Glomerular visceral epithelial cell (primary cell): ENCODE measurements around the gene CCT7.

Source experiments
- DNase-seq: peaks from one replicate; pipeline ENCODE4 v3.0.0-alpha.2; 2016; ENCODE audit errors: extremely low spot score

Gene CCT7

DNA sequence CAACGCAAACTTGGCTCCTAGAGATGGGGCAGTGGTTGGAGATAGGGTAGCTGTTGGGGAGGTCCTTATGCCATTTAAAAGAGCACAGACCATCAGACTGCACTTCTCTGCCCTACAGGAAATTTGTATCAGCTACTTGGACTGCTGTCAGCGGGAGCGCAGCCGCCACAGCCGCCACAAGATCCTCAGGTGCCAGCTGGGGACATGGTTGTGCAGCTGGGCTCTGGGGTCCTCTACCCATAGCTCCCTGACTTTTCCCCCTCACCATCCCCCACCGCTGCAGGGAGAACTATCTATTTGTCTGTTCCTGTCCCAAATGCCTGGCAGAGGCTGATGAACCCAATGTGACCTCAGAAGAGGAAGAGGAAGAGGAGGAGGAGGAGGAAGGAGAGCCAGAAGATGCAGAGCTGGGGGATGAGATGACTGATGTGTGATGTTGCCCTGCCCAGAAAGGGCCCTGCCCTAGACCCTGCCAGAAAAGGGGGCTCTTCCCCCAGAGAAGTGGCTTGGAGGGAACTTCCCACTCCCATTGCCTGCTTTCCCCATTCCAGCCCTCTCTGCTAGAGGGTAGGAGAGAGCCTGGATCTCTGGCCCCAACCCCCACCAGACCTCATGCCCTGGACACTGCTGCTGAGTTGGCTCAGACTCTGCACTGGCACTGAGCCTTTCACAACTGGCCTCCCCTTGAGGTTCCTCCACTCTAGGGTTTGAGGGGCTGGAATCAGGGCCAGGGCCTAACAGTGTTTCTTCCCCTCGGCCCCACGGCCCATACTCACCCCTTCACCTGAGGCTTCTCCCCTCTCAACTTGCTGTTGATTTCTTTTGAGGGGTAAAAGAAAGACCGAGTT, 8.4 kb upstream of the CCT7 start:
- no peak for DNase-seq

DNA sequence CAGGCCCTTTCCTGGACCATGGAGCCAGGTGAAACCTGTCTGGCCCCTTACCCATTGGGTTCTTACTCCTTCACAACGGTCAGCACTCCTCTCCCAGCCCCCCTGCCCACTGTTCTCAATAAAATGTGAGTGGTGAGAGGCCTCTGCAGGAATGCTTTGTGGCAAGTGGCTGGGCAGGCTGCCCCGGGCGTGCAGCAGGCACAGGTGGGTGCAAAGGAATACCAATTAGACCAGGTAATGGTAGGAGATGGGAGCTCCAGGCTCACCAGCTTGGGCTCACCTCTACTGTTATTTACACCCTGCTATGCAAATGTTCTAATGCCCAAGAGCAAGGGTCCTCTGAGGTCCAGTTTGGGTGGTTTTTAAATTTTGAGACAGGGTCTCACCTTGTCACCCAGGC, 7.0 kb upstream of the CCT7 start:
- DNase-seq = no peak

DNA sequence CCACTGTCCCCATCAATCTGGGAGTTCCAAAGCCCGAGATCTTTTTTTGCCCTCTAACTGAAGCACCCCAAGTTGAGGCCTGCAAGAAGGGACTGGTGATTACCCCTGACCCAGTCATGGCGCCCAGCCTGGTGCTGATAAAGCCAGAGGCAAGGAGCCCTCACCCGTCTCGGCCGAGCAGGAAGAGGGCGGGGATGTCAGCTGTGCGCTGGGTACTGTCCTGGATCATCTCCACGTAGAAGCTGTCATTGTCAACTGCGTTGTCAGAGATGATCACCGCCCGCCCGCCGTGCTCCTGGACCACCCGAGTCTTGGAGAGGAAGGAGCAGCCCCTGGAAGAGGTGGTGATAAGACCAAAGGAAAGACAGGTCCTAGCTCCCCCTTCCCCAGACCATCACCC, 5.5 kb upstream of the CCT7 start:
- DNase-seq = no peak

DNA sequence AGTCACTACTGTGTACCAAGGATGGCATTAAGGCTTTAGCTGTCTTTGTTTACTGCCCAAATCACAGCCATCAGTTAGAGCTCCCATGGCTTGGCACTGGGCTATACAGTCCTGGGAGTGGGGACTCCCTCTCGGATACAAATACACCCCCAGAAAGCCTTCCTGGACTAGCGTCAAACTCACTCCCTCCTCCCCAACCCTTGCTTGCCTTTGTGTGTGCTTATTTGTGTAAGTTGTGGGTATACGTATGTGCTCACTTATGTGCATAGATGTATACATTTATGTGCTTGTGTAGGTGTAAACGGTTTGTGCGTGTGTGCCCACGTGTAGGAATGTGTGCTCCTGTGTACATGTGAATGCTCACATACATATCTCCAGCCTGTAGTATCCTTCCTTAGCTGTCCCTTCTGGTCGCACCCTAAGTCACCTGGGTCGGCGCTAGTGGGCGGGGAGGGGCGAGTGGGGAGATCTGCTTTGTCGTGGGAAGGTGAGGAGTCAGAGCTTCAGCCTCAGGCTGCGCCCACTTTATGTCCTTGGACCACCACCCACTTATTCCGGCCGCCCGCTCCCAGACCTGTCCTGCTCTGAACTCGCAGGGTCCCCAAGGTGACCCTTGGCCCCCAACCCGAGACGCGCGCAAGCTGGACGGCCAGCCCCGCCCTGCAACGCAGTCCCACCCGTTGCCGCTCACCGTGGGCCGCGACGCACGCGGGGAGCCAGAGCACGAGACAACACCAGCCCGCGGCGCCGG, 1.5 kb upstream of the CCT7 start:
- DNase-seq = no peak

DNA sequence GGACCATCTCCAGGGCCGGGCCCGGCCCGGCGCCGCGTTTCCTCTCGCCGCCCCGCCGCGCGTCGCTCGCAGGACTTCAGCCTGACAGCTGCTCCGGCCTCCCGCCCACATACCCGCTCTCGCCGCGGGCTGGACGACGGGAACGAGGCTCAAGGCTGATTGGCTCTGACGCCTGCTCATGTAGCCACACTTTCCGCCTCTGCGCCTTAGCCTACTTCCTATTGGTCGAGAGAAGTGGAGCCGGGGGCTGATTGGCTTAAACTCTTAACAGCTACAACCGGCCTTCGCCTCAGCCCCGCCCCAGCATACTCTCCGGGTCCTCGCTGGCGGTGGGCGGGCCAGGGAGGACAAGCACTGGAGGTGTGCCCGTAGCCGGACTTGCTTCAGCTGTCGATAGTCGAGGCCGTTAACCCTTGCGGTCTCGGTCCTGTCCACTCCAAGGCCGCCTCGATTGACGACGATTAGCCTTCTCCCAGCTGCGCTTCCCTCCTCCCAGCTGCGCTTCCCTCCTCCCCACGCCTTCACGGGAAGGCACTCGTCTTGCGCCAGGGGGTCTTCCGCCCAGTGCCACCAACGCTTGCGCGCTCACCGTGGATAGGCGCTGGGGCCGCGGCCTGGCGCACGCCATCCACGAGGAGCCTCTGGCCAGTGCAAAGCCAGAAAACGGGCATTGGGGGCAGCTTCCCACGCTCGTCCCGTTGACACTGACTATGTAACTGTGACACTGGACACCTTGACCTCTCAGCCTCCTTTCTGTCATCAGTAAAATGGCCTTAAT, 765 bp upstream of the CCT7 start, which contains the start of gene PRADC1:
TSS of gene PRADC1 (minus strand) at position 86 of the 778 bp plus-strand sequence. CDS start at position 7, 79 bp downstream.
- peak; percentile 98 for DNase-seq

DNA sequence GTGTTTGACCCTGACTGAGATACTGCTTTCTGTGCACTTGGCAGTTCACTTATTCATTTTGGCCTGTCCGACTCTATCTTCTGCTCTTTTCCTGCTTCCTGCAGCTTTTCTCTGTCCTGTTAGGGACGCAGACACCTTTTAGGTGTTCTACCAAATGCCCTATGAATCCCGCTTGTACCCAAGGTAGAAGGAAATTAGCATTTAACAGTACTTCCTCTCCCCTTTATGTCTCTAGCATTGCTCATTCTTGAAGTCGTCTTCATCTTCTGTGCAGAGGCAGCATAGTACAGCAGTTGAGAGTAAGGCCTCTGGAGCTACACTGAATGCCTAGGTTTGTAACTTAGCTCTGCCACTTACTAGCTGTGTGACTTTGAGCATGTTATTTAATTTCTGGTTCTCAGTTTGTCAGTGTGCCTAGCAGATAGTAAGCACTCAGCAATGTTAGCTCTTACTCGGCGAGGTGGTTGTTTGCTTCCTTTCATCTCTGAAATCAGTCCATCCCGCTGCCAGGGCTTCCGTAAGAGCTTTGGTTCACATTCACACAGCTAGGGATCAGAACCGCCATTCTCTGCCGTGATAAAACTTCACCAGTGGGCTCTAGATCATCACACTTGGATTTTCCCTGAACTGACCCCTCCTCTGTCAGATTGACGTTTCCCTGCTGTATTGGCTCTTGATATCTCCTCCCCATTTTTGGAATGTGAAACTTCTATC, 1.4 kb downstream of the CCT7 start:
- DNase-seq = no peak

DNA sequence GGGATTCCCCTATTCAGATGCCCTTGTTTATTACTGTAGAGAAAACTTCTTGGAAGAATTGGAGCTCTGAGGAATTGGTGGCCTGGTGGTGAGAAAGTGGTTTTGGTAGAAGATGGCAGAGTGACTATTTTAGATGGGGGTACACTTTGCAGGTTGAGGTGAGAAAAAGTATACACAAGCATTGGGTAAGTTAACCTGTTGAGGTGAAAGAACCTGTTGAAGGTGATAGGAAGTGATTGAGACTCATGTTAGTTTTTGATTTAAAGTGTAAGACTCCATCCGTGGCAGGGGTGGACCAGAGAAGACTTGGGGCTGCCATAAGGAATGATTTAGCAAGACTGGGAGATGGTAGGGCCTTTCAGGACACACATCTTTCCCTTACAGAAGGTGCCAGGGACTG, 3.1 kb downstream of the CCT7 start:
- no peak for DNase-seq

DNA sequence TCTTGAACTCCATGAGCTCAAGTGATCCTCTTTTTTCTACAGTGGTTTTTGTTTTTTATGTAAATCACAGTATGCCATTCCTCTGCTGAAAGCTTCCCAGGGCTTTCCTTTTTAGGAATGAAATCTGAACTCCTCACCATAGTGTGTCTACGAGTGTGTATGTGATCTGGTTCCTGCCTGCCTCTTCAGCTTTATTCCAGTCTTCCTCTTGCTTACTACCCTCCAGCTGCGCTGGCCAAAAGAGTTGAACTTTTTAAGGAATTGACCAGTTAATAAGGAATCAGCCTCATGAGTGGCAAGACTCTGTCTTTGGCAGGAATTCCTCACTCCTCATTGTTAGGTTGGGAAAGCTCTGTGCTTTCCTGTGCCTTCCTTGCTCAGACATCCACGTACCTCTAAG, 4.0 kb downstream of the CCT7 start:
- DNase-seq = no peak

DNA sequence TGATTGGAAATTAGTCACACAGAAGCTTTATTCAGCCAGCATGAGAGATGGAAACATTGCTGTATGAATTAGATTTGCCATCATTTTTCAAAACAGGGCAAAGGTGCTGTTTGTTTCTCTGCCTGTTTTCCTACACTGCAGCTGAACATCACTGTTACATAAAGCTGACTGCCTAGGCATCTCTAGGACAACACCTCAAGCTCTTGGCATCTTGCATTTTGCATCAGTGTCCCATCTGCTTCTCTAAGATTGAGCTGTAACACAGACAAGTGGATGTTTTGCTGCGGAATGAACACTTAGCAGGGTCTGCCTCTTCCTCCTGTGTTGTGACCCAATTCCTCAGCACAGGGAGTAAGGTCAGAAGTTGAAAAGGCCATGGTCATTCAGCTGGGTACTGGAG, 4.9 kb downstream of the CCT7 start:
- no peak for DNase-seq

DNA sequence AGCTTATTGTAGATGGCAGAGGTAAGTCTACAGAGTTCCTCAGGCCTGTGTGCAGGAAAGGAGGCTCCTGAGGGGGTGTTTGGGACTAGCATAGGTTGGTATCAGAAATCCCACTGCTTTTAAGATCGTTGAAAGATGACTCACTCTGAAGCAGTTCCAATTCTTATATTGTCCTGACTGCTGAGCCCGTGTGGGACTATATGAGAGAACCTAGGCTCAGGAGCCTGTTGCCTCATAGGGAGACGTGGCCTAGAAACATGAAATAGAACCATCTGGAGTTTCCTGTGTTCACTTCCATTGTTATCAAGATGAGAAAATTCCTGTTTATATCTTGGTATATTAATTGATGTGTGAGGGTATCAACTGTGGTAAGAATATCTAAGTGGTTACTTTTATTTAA, 5.7 kb downstream of the CCT7 start:
- no peak for DNase-seq

DNA sequence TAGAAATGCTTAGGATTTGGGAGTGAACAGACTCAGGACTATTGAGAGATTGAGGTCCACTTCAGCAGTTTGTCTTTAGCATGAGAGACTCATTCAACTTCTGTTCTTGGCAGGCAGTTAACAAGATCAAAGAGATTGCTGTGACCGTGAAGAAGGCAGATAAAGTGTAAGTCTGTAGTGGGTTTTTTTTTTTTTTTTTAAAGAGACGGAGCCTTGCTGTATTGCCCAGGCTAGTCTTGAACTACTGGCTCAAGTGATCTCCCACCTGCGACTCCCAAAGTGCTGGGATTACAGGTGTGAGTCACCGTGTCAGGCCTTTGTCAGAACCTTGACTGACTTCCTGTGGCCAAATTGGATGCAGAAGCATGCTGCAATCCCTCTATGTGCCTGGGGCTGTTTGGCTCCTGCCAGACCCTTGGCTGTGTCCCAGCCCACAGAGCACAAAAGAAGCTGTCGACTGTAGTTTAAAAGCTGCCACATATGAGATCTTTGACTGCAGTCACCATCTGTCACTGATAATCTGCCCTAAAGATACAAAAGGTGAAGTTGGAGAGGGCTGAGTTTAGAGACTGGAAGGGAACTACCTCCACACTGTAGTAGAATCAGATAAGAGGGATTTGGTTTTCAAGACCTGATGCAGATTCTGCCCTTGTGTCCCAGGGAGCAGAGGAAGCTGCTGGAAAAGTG, 9.9 kb downstream of the CCT7 start:
- no peak for DNase-seq

DNA sequence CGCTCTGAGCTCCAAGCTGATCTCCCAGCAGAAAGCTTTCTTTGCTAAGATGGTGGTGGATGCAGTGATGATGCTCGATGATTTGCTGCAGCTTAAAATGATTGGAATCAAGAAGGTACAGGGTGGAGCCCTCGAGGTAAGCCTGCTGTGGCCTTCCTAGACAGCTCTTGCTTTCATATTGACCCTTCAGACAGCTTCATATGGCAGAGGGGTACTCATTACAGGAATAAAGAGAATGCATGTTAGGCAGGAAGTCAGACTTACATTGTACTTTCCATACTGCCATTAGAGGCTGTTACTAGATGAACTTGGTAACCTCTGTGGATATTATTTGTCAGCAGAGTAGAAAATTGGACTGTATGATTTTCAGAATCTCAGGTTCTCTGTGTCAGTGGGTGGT, 10.5 kb downstream of the CCT7 start:
- no peak for DNase-seq

DNA sequence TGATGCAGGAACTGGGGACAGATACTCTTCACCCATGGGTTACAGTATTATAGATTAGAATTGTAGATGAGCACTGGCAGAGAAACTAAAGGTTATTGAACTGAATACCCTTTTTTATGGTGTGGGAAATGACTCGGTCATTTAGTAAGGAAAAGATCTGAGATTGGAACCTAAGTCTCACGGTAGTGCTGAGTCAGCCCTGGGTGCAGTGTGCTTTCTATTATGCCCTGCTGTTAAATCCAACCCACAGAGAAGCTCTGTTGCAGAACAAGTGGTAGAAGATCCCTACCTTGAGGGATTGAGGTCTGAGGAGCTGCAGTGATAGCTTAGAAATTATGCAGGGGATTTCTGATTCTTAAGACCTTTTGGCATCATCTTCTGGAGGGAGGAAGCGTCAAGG, 12.7 kb downstream of the CCT7 start:
- DNase-seq = no peak

DNA sequence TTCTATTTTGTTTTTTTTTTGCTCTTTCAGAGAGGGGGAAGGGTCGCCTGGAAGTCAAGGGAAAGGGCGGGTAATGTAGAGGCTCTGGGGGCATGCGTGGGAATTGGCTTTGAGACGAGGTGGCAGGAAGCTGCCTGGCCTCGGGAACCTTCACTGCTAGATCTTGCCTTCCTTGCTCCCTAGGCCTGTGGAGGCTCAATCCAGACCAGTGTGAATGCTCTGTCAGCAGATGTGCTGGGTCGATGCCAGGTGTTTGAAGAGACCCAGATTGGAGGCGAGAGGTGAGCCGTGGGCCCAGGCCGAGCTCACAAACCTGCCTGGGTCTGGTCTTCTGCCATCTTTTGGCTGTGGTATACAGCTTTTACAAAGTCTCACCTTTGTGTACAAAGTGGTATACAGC, 15.5 kb downstream of the CCT7 start:
- no peak for DNase-seq

DNA sequence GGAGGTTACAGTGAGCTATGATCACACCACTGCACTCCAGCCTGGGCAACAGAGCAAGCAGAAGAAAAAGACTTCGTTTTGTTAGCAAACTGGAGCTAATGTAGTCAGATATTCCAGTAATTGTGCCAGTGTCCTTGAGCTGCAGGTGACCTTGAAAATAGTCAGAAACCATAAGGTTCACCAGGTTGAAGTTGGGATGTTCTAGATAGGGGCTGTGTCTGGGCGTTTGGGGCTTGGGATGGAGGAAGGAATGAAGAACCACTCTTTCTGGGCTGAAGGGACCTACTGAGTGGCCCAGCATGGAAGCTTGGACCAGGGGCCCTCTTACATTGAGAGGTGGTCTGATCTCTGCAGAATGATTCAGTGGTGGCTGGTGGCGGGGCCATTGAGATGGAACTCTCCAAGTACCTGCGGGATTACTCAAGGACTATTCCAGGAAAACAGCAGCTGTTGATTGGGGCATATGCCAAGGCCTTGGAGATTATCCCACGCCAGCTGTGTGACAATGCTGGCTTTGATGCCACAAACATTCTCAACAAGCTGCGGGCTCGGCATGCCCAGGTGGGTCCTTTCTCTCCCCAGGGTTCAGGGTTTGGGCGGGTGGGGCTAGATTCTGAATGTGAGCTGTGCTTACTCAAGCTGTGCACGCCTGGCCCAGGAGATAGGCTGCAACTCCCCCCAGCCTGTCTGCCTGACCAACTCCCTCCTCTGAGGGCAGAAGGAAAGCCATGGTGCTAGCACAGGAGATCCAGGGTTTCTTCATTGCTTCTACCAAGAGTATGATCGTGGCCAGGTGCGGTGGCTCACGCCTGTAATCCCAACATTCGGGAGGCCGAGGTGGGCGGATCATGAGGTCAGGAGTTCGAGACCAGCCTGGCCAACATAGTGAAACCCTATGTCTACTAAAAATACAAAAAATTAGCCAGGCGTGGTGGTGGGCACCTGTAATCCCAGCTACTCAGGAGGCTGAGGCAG, 17.1 kb downstream of the CCT7 start:
- DNase-seq = no peak

DNA sequence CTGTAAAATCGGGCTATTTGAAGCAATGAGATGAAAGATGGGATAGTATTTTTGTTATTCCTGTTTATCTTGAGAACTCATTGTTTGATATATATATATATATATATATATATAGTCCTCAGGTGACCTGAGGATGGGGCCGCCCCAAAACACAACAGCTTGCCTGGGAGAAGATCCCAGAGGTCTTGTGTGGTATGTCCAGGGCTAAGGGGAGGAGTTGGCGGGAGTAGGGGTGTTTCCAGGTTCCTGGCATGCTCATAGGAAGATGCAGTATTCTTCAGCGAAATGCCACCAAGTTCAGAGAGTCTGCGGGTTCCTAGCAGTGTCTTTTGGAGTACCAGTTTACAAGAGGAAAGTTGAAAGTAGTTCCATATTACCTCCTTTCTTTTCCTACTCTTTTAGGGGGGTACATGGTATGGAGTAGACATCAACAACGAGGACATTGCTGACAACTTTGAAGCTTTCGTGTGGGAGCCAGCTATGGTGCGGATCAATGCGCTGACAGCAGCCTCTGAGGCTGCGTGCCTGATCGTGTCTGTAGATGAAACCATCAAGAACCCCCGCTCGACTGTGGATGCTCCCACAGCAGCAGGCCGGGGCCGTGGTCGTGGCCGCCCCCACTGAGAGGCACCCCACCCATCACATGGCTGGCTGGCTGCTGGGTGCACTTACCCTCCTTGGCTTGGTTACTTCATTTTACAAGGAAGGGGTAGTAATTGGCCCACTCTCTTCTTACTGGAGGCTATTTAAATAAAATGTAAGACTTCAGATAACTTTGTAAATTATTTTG, 18.3 kb downstream of the CCT7 start:
- DNase-seq = no peak

DNA sequence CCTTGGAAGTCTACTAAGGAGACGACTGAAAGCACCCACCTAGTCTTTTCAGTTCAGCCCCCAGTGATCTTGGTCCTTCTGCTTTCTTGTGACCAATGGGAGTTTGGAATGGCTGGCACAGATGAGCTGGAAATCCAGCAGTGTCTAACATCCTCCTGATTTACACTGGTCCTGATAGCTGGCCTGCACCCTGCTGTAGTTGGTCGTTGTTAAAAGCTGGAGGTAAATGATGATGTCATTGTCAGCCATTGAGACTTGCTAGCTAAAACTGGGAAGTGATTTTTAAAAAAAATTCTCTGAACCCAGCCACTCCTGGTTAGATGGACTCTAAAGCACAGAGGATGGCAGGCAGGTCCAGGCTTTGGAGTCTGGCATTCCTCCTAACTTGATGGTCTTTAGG, 19.3 kb downstream of the CCT7 start:
- DNase-seq = no peak

DNA sequence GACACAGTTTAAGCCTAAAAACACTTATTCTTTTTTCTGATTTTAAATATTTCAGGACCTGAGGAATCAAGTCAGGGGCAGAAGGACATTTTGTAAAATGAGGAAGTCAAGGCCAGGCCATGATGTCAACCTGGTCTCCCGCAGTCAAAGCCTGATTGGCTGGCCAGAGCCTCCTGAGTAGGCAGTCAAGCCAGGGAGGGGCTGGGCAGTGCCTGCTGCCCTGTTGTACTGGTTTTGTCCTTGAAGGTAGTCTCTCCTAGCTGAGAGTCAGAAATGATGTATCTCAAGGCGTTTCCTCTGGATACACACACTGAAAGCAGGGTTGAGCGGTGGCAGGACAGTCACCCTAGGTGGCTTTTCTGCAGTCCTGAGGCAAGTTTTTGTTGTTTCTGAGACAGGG, 19.8 kb downstream of the CCT7 start:
- DNase-seq = no peak

DNA sequence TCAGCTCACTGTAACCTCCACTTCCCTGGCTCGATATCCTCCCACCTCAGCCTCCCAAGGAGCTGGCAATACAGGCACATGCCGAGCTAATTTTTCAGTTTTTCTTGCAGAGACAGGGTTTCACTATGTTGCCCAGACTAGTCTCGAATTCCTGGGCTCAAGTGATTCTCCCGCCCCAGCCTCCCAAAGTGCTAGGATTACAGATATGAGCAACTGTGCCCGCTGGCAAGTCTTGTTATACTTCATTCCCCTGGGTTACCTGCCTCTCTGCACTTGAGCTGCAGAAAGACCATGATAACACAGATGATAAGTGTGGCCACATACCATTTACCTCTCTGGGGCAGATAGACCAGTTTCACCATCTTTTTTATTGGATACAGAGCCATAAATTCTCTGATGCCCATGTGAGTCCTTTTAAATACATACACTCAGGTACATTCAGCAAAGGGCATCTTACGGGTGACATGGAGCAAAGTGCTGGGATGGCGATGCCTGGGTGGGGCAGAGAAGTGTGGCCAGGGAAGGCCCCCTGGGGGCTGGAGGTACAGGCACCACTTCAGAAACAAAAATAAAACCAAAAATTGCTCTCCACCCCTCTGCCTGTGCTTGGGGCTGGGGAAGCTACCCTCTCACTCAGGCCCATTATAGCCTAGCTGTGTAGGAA, 20.4 kb downstream of the CCT7 start:
- DNase-seq = no peak
